A375 (cell line): ENCODE measurements around the gene ZNF22. TPM values are rescaled to one million over a fixed set of nuclear protein-coding genes. Genes with fewer than 3 reads are reported as not detected.

Experiments used
- total RNA-seq: library from RNA; depleted of rRNA; stranded (reverse); fragments of >200 nt; shearing (Covaris generic); gene quantifications from 2 replicates; pipeline ENCODE4 v1.2.3, GENCODE V29; 2014; rRNA removed

ZNF22 gene
- total RNA-seq = 10.0 and 13.1 TPM in 2 replicates

GRCh38 chr10:45000752-45001380 lies at the start of gene ZNF22:
ZNF22 (plus strand) TSS chr10:45000923; CDS start chr10:45003369, 2,446 bp downstream.

GRCh38 chr10:44959247-44960087 lies 41.3 kb upstream of the ZNF22 start, which contains the start of gene RASSF4:
RASSF4 (plus strand) TSS chr10:44959802; CDS start chr10:44970203, 10,401 bp downstream.

DNA sequence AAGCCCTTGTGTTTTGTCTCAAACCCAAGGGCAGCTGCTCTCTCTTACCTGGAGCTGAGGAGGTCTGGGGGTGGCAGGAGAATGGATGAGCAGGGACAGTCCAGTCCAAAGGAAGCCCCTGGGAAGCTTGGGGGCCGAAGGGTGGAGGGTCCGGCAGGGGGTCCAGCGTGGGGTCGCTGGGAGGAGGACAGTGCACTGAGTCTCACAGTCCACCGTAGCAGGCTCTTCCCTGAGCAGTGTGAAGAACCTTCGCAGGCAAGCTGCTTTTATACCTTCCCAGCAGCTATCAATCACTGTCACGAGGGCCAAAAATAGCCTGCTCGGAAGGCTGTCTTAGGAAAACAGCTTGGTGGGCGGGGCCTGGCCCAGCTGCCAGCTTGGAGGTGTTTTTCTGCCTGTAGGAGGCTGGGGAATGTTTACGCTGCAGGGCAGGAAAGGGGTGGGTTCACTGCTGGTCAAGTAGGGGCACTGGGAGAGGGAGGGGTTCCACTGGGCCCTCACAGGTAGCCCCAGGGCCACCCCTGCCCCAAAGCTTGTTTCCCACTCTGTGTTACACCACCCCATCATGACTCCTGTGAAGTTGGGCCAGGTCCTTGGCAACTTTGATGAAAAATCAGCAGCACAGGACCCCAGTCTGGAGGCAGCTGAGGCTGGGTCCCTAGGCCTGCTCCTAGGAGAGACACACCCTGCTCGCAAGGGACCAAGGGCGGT lies 22.0 kb upstream of the ZNF22 start, which contains the start of gene DEPP1:
DEPP1 (minus strand) TSS at position 240 of the 711 bp plus-strand sequence. CDS start 779 bp downstream, outside the sequence.

Other genes starting within 250 kb of the ZNF22 start
- 0.08 TPM in 1 of 2 replicates, not detected in the other for gene TMEM72, start 89.6 kb upstream of the ZNF22 start, total RNA-seq
- gene RASSF4, start 41.1 kb upstream of the ZNF22 start, total RNA-seq = 1.7 and 2.6 TPM in 2 replicates
- 2.0 and 2.9 TPM in 2 replicates for gene DEPP1, start 22.1 kb upstream of the ZNF22 start, total RNA-seq